Ascending aorta (tissue), 2 donors: ENCODE data around the gene POLG2. TPM values are rescaled to one million over a fixed set of nuclear protein-coding genes. Genes with fewer than 3 reads are reported as not detected.

ENCODE experiments used
- DNase-seq, 2 donors: peaks; one replicate each; pipeline ENCODE4 v3.0.0-alpha.2; 2019; ENCODE audit warnings: low spot score in 2 of 2
- H3K27ac ChIP-seq, 2 donors: fragments of 200-600 bp; sonication (generic); one replicate each; pipeline ENCODE4 v1.5.1; 2016 to 2017; ENCODE audit warnings: mild to moderate bottlenecking in 1 of 2
- H3K27me3 ChIP-seq: fragments of 200-600 bp; sonication (generic); one replicate; pipeline ENCODE4 v1.5.1; 2017
- H3K36me3 ChIP-seq, 2 donors: fragments of 200-600 bp; sonication (generic); one replicate each; pipeline ENCODE4 v1.5.1; 2016
- H3K4me1 ChIP-seq, 2 donors: fragments of 200-600 bp; sonication (generic); one replicate each; pipeline ENCODE4 v1.5.1; 2016 to 2017; ENCODE audit warnings: mild to moderate bottlenecking in 1 of 2
- H3K4me3 ChIP-seq, 2 donors: fragments of 200-600 bp; sonication (generic); one replicate each; pipeline ENCODE4 v1.5.1; 2016 to 2017; ENCODE audit warnings: mild to moderate bottlenecking in 1 of 2
- H3K9me3 ChIP-seq, 2 donors: fragments of 200-600 bp; sonication (generic); one replicate each; pipeline ENCODE4 v1.5.1; 2016
- CTCF ChIP-seq, 3 experiments: fragments of 200-600 bp in 2 of 3; fragments of 450-650 bp in 1 of 3; sonication (generic) in 2 of 3; IDR thresholded peaks; one replicate each; pipeline ENCODE4 v1.5.1; 2016 to 2019; ENCODE audit warnings: antibody characterized with exemption in 3 of 3, mild to moderate bottlenecking in 1 of 3, moderate library complexity in 1 of 3
- intact Hi-C: fragments of 100-400 bp; cut with DNase I; formaldehyde crosslinking; loops from one replicate; pipeline ENCODE4 v1.15.1; 2023
- total RNA-seq: library from RNA; depleted of rRNA; stranded (reverse); fragments of >200 nt; gene quantifications from one replicate; pipeline ENCODE4 v1.1.0, GENCODE V29; 2016

POLG2 gene
- total RNA-seq, 1 donor from 2014 or later, result 1.5 TPM

GRCh38 chr17:64428406-64428805 is 68.4 kb downstream of the POLG2 start:
- Histone ChIP-seq H3K4me3 (no peak overlapping the region), H3K4me1 (no peaks in the 10 kb centered on the region), H3K27ac (no peak overlapping the region), H3K9me3 (no peaks in the 10 kb centered on the region), H3K36me3 (no peaks in the 10 kb centered on the region), H3K27me3 (no peaks in the 10 kb centered on the region)
- intact Hi-C loops, result no loop called here
- no peak for DNase-seq
- TF ChIP-seq CTCF (IDR thresholded peaks at IDR 0.05), result no peak

Other genes starting within 250 kb of the POLG2 start
- 94.6 TPM for gene TEX2, start 233.8 kb downstream of the POLG2 start, total RNA-seq
- gene PECAM1, start 106.2 kb downstream of the POLG2 start, total RNA-seq, result 325 TPM
- 6.2 TPM for gene MILR1, start 47.9 kb downstream of the POLG2 start, total RNA-seq
- gene DDX5, start 9.2 kb upstream of the POLG2 start, total RNA-seq, result 564 TPM
- gene CEP95, start 9.9 kb upstream of the POLG2 start, total RNA-seq, result 6.9 TPM
- 17.6 TPM for gene SMURF2, start 165.3 kb upstream of the POLG2 start, total RNA-seq